Gastrocnemius medialis (tissue), 4 donors: ENCODE measurements around the gene YTHDF1. TPM values are rescaled to one million over a fixed set of nuclear protein-coding genes. Genes with fewer than 3 reads are reported as not detected.

ENCODE experiments used
- ATAC-seq, 2 donors: fragments of 150-250 bp; one replicate each; pipeline ENCODE4 v1.9.1; 2016
- DNase-seq, 2 donors: peaks; one replicate each; pipeline ENCODE4 v3.0.0-alpha.2; 2019
- H3K27ac ChIP-seq, 4 donors: fragments of 200-600 bp; sonication (generic); 1 replicate in 1 of 4; 2 replicates in 3 of 4; pipeline ENCODE4 v1.5.1; 2016 to 2018; ENCODE audit warnings: mild to moderate bottlenecking in 2 of 4, moderate library complexity in 1 of 4
- H3K27me3 ChIP-seq, 3 donors: fragments of 200-600 bp; sonication (generic) in 2 of 3; 1 replicate in 1 of 3; 2 replicates in 2 of 3; pipeline versions ENCODE4 v1.5.1 to v1.6.0; 2016 to 2019; ENCODE audit warnings: mild to moderate bottlenecking in 1 of 3, moderate library complexity in 1 of 3
- H3K36me3 ChIP-seq, 2 donors: fragments of 200-600 bp; sonication (generic) in 1 of 2; one replicate each; pipeline ENCODE4 v1.5.1; 2017 to 2018
- H3K4me1 ChIP-seq, 2 donors: fragments of 200-600 bp; sonication (generic) in 1 of 2; one replicate each; pipeline ENCODE4 v1.5.1; 2016 to 2017; ENCODE audit warnings: mild to moderate bottlenecking in 2 of 2
- H3K4me3 ChIP-seq, 4 donors: fragments of 200-600 bp; sonication (generic) in 3 of 4; 1 replicate in 1 of 4; 2 replicates in 3 of 4; pipeline ENCODE4 v1.5.1; 2016 to 2019; ENCODE audit warnings: mild to moderate bottlenecking in 2 of 4
- H3K9me3 ChIP-seq, 3 donors: fragments of 200-600 bp; sonication (generic) in 2 of 3; 1 replicate in 1 of 3; 2 replicates in 2 of 3; pipeline ENCODE4 v1.5.1; 2016 to 2019
- CTCF ChIP-seq, 5 experiments: fragments of 450-650 bp in 3 of 5; fragments of 200-600 bp in 2 of 5; sonication (generic) in 2 of 5; IDR thresholded peaks in 4 of 5; conservative IDR thresholded peaks in 1 of 5; 1 replicate in 4 of 5; 2 replicates in 1 of 5; pipeline ENCODE4 v1.5.1; 2016 to 2019; ENCODE audit warnings: antibody characterized with exemption in 5 of 5, mild to moderate bottlenecking in 3 of 5, moderate library complexity in 3 of 5
- POLR2A ChIP-seq, 2 donors: fragments of 450-650 bp; IDR thresholded peaks; one replicate each; pipeline ENCODE4 v1.6.1; 2017; ENCODE audit warnings: antibody characterized with exemption in 2 of 2, mild to moderate bottlenecking in 2 of 2, moderate library complexity in 2 of 2
- in situ Hi-C, 4 donors: fragments of 200-750 bp; cut with MboI; loops; one replicate each; pipeline versions ENCODE4 v1.15.0 to v1.8.0; 2017; ENCODE audit warnings: low sequenced_read_pairs in 4 of 4
- intact Hi-C: fragments of 100-400 bp; cut with DNase I; formaldehyde crosslinking; loops from one replicate; pipeline ENCODE4 v1.15.1; 2023; ENCODE audit warnings: low total_unique reads
- total RNA-seq, 4 donors: library from RNA; depleted of rRNA; stranded (reverse); fragments of >200 nt; gene quantifications; one replicate each; pipeline versions ENCODE4 v1.1.0 to v1.2.3, GENCODE V29; 2016

The YTHDF1 gene
- total RNA-seq, 4 donors from 2014 or later: 37.1 to 45.7 (median 40.4) TPM

GRCh38 chr20:63236116-63236837 is 20.3 kb upstream of the YTHDF1 start:
- H3K4me1 ChIP-seq: no peaks in the 10 kb centered on the region
- no peak for DNase-seq
- H3K27ac ChIP-seq: no peak overlapping the region
- no peaks in the 10 kb centered on the region for H3K9me3 ChIP-seq
- no peaks in the 10 kb centered on the region for H3K36me3 ChIP-seq
- ATAC-seq: no peak
- intact Hi-C loops (no loop called here), in situ Hi-C loops (no loop called here)
- no peak overlapping the region for H3K4me3 ChIP-seq
- peaks cover 14 to 31% (median 23%) of the 10 kb centered on the region in 3 donors for H3K27me3 ChIP-seq
- TF ChIP-seq POLR2A (IDR thresholded peaks at IDR 0.05) (no peak), CTCF (IDR thresholded peaks at IDR 0.05 in 4 of 5, conservative IDR thresholded peaks at IDR 0.05 in 1 of 5) (no peak)

- DNase-seq (no peak), ATAC-seq (no peak)
- Histone ChIP-seq H3K27me3 (peaks cover 18 to 39% (median 23%) of the 10 kb centered on the region in 3 donors), H3K9me3 (no peaks in the 10 kb centered on the region), H3K4me3 (no peak within 1 kb of the TSS), H3K27ac (no peak within 1 kb of the TSS), H3K4me1 (no peaks in the 10 kb centered on the region), H3K36me3 (no peaks in the 10 kb centered on the region)
- intact Hi-C loops: no loop called here
- in situ Hi-C loops: no loop called here
- TF ChIP-seq POLR2A (IDR thresholded peaks at IDR 0.05) (no peak), CTCF (IDR thresholded peaks at IDR 0.05 in 4 of 5, conservative IDR thresholded peaks at IDR 0.05 in 1 of 5) (no peak)
Measured at GRCh38 chr20:63235399-63235983, 19.6 kb upstream of the YTHDF1 start, which contains the start of gene BIRC7. BIRC7 (plus strand) TSS chr20:63235905; CDS start chr20:63236097, 192 bp downstream.

GRCh38 chr20:63234693-63235398 is 18.9 kb upstream of the YTHDF1 start:
- in situ Hi-C loops: no loop called here
- DNase-seq (no peak), ATAC-seq (no peak)
- Histone ChIP-seq H3K27me3 (peaks cover 23 to 39% (median 24%) of the 10 kb centered on the region in 3 donors), H3K9me3 (no peaks in the 10 kb centered on the region), H3K27ac (no peak overlapping the region), H3K4me3 (no peak overlapping the region), H3K4me1 (no peaks in the 10 kb centered on the region), H3K36me3 (no peaks in the 10 kb centered on the region)
- no peak for TF ChIP-seq POLR2A (IDR thresholded peaks at IDR 0.05)
- TF ChIP-seq CTCF (IDR thresholded peaks at IDR 0.05 in 4 of 5, conservative IDR thresholded peaks at IDR 0.05 in 1 of 5): no peak
- intact Hi-C loops: no loop called here

GRCh38 chr20:63233924-63234323 is 18.0 kb upstream of the YTHDF1 start:
- DNase-seq (no peak), ATAC-seq (no peak)
- Histone ChIP-seq H3K4me3 (no peak overlapping the region), H3K9me3 (no peaks in the 10 kb centered on the region), H3K27me3 (peaks cover 28 to 44% (median 31%) of the 10 kb centered on the region in 3 donors), H3K27ac (no peak overlapping the region), H3K4me1 (no peaks in the 10 kb centered on the region), H3K36me3 (no peaks in the 10 kb centered on the region)
- intact Hi-C loops (no loop called here), in situ Hi-C loops (no loop called here)
- no peak for TF ChIP-seq POLR2A (IDR thresholded peaks at IDR 0.05)
- TF ChIP-seq CTCF (IDR thresholded peaks at IDR 0.05 in 4 of 5, conservative IDR thresholded peaks at IDR 0.05 in 1 of 5): no peak
